HCT116 (cell line): Measurements from ENCODE around the gene ACP3. TPM values are rescaled to one million over a fixed set of nuclear protein-coding genes. Genes with fewer than 3 reads are reported as not detected.

Experiments used
- ATAC-seq: fragments of 200-7000 bp; cut with Tn5 transposase; 2 replicates; pipeline ENCODE4 v1.9.1; 2020; ENCODE audit warnings: mild to moderate bottlenecking, moderate library complexity
- BruUV-seq: library from RNA; stranded (reverse); fragments of 400-500 nt; replicated peaks from 2 replicates; lab custom pipeline; 2021; lab: Mats Ljungman, UMichigan
- CTCF ChIA-PET: fragments of 300-600 bp; sonication (Branson Sonifier 250); formaldehyde crosslinking; loops from one replicate; lab custom pipeline; 2021; ENCODE audit warnings: antibody characterized with exemption; lab: Charles Lee
- POLR2A ChIA-PET: fragments of 300-600, 350-600 bp; sonication (Branson Sonifier 250); formaldehyde crosslinking; loops from one replicate; lab custom pipeline; 2021; ENCODE audit warnings: antibody characterized with exemption; lab: Charles Lee
- RAD21 ChIA-PET, 2 experiments: fragments of 300-600 bp; sonication (Branson Sonifier 250); formaldehyde crosslinking; loops; one replicate each; lab custom pipeline; 2023; ENCODE audit warnings: low total read pairs in 2 of 2; ENCODE audit not compliant: uncharacterized antibody in 2 of 2, unreplicated experiment in 2 of 2, low non-redundant PET in 1 of 2; lab: Charles Lee
- DNase-seq: peaks from one replicate; pipeline ENCODE4 v3.0.0-alpha.2; 2010; ENCODE audit warnings: low read depth, low spot score
- H2AFZ ChIP-seq: fragments of 200-600 bp; shearing (Covaris generic), sonication (generic); 2 replicates; pipeline ENCODE4 v1.6.1; 2017; ENCODE audit warnings: low read depth, mixed run types, mixed read lengths, antibody characterized with exemption, low read length; ENCODE audit not compliant: poor library complexity, severe bottlenecking
- H3K27ac ChIP-seq: 2 replicates; pipeline ENCODE4 v1.5.1; 2012; ENCODE audit warnings: low read depth, low read length
- H3K27me3 ChIP-seq: fragments of 200-600 bp; sonication (generic); 2 replicates; pipeline ENCODE4 v1.6.1; 2016; ENCODE audit warnings: mixed run types, low read length, mixed read lengths; ENCODE audit not compliant: insufficient read depth
- H3K36me3 ChIP-seq, 2 experiments: fragments of 200-500 bp in 1 of 2; fragments of 200-600 bp in 1 of 2; sonication (Bioruptor generic) in 1 of 2; sonication (generic) in 1 of 2; 2 replicates each; pipeline versions ENCODE4 v1.5.1 to v1.6.1; 2014 to 2016; ENCODE audit warnings: low read length in 2 of 2, inconsistent platforms in 1 of 2, mixed read lengths in 1 of 2, mixed run types in 1 of 2; ENCODE audit not compliant: insufficient read depth in 2 of 2, control insufficient read depth in 1 of 2
- H3K4me1 ChIP-seq, 2 experiments: fragments of 200-600 bp in 1 of 2; sonication (generic) in 1 of 2; 2 replicates each; pipeline versions ENCODE4 v1.5.1 to v1.6.1; 2012 to 2017; ENCODE audit warnings: low read length in 2 of 2, inconsistent platforms in 1 of 2, mild to moderate bottlenecking in 1 of 2, mixed read lengths in 1 of 2, mixed run types in 1 of 2, moderate library complexity in 1 of 2; ENCODE audit not compliant: insufficient read depth in 2 of 2, control insufficient read depth in 1 of 2
- H3K4me2 ChIP-seq: fragments of 200-600 bp; sonication (generic); 2 replicates; pipeline ENCODE4 v1.6.1; 2017; ENCODE audit warnings: mixed run types, low read length, mixed read lengths
- H3K4me3 ChIP-seq, 2 experiments: fragments of 200-600 bp in 1 of 2; sonication (generic) in 1 of 2; replicated peaks in 1 of 2; 2 replicates each; pipeline ENCODE4 v1.5.1; 2011 to 2016; ENCODE audit warnings: low read length in 2 of 2, control low read depth in 1 of 2, low read depth in 1 of 2, mild to moderate bottlenecking in 1 of 2, mixed read lengths in 1 of 2, mixed run types in 1 of 2
- H3K79me2 ChIP-seq: fragments of 200-600 bp; sonication (generic); 2 replicates; pipeline ENCODE4 v1.6.1; 2017; ENCODE audit warnings: mild to moderate bottlenecking, mixed run types, low read length, moderate library complexity, mixed read lengths; ENCODE audit not compliant: insufficient read depth
- H3K9ac ChIP-seq: fragments of 200-600 bp; sonication (generic); 2 replicates; pipeline ENCODE4 v1.6.1; 2016; ENCODE audit warnings: low read length, mixed read lengths
- H3K9me2 ChIP-seq: fragments of 200-600 bp; sonication (generic), shearing (Covaris generic); 2 replicates; pipeline ENCODE4 v1.6.1; 2017; ENCODE audit warnings: mixed run types, mild to moderate bottlenecking, moderate library complexity; ENCODE audit not compliant: insufficient read depth
- H3K9me3 ChIP-seq, 2 experiments: fragments of 200-500 bp in 1 of 2; fragments of 200-600 bp in 1 of 2; sonication (Bioruptor generic) in 1 of 2; sonication (generic) in 1 of 2; 2 replicates each; pipeline ENCODE4 v1.6.1; 2014 to 2017; ENCODE audit warnings: low read length in 2 of 2, mixed read lengths in 2 of 2, inconsistent platforms in 1 of 2, low read depth in 1 of 2, mild to moderate bottlenecking in 1 of 2, mixed run types in 1 of 2, moderate library complexity in 1 of 2; ENCODE audit not compliant: control insufficient read depth in 1 of 2, insufficient read depth in 1 of 2
- H4K20me1 ChIP-seq: fragments of 200-600 bp; sonication (generic), shearing (Covaris generic); 2 replicates; pipeline ENCODE4 v1.6.1; 2017; ENCODE audit warnings: mixed run types, mild to moderate bottlenecking, moderate library complexity; ENCODE audit not compliant: insufficient read depth
- CEBPB ChIP-seq: IDR thresholded peaks from 2 replicates; pipeline ENCODE4 v1.6.1; 2012; ENCODE audit warnings: low read depth
- EGR1 ChIP-seq: IDR thresholded peaks from 2 replicates; pipeline ENCODE4 v1.6.1; 2012; ENCODE audit warnings: low read depth
- ELF1 ChIP-seq: IDR thresholded peaks from 2 replicates; pipeline ENCODE4 v1.6.1; 2012; ENCODE audit warnings: low read depth, borderline replicate concordance
- EZH2 ChIP-seq: fragments of 200-600 bp; sonication (generic); IDR thresholded peaks from 2 replicates; pipeline ENCODE4 v1.6.1; 2017; ENCODE audit warnings: antibody characterized with exemption, mixed run types
- EZH2phosphoT487 ChIP-seq: fragments of 200-600 bp; IDR thresholded peaks from 2 replicates; pipeline ENCODE4 v1.6.1; 2018; ENCODE audit warnings: antibody characterized with exemption, borderline replicate concordance
- FOSL1 ChIP-seq: IDR thresholded peaks from 2 replicates; pipeline ENCODE4 v1.6.1; 2012; ENCODE audit warnings: low read depth
- POLR2AphosphoS5 ChIP-seq: IDR thresholded peaks from 2 replicates; pipeline ENCODE4 v1.6.1; 2011; ENCODE audit warnings: mild to moderate bottlenecking, low read depth, low read length, moderate library complexity
- SIN3A ChIP-seq: IDR thresholded peaks from 2 replicates; pipeline ENCODE4 v1.6.1; 2012; ENCODE audit warnings: low read depth
- SP1 ChIP-seq: IDR thresholded peaks from 2 replicates; pipeline ENCODE4 v1.6.1; 2012; ENCODE audit warnings: low read depth
- TCF7L2 ChIP-seq: IDR thresholded peaks from 2 replicates; pipeline ENCODE4 v1.7.0; 2011; ENCODE audit warnings: borderline replicate concordance, inconsistent platforms; ENCODE audit not compliant: insufficient read depth, insufficient read length; ENCODE audit errors: extremely low read depth
- YY1 ChIP-seq: IDR thresholded peaks from 2 replicates; pipeline ENCODE4 v1.6.1; 2011; ENCODE audit warnings: low read length, low read depth, moderate library complexity, mild to moderate bottlenecking; ENCODE audit not compliant: insufficient replicate concordance; ENCODE audit errors: extremely low read depth
- ZFX ChIP-seq: fragments of 450-650 bp; IDR thresholded peaks from 2 replicates; pipeline ENCODE4 v1.6.1; 2017
- intact Hi-C: fragments of 100-400 bp; cut with micrococcal nuclease; formaldehyde crosslinking; loops from 2 replicates; pipeline ENCODE4 v1.10.0; 2022
- total RNA-seq: library from RNA; stranded (reverse); gene quantifications from one replicate; pipeline ENCODE4 v1.2.1, GENCODE V29; 2021; ENCODE audit not compliant: unreplicated experiment
- TF ChIP-seq, protein P1 (sequence below): IDR thresholded peaks from 2 replicates; pipeline ENCODE4 v1.6.1; 2012
- TF ChIP-seq, protein P2 (sequence below), 3 experiments: fragments of 200-600 bp in 1 of 3; sonication (generic) in 1 of 3; IDR thresholded peaks in 2 of 3; conservative IDR thresholded peaks in 1 of 3; 2 replicates each; pipeline ENCODE4 v1.5.1; 2012 to 2017; ENCODE audit warnings: low read depth in 2 of 3, low read length in 2 of 3, antibody characterized with exemption in 1 of 3, borderline replicate concordance in 1 of 3, control low read depth in 1 of 3, mild to moderate bottlenecking in 1 of 3, mixed read lengths in 1 of 3, mixed run types in 1 of 3, moderate library complexity in 1 of 3; ENCODE audit not compliant: insufficient read depth in 1 of 3
- TF ChIP-seq, protein P3 (sequence below): IDR thresholded peaks from 2 replicates; pipeline ENCODE4 v1.6.1; 2011; ENCODE audit warnings: mild to moderate bottlenecking, low read length, moderate library complexity; ENCODE audit not compliant: insufficient replicate concordance; ENCODE audit errors: extremely low read depth

Gene ACP3
- total RNA-seq, 1 experiment from 2014 or later = 0.79 TPM

DNA sequence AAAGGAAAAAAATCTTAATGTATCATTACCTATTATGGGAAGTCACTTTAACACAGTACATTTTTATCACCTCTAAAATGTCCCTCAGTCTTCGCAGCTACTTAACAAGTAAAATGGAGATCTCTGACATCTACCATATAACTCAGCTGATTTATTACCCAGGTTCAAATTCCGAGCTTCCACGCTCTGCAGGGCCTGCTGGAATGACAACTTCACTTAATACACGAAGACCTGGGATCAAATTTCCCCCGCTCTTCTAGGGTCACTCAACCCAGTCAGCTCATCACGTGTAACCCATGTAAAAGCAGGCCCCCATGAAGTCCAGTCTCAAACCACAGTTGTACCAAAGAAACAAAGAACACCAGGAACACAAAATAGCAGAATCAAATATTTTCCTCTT, 44.2 kb upstream of the ACP3 start:
- no peaks in the 10 kb centered on the region for H3K4me1 ChIP-seq
- H3K27me3 ChIP-seq = no peaks in the 10 kb centered on the region
- H3K4me3 ChIP-seq = no peak overlapping the region
- ChIA-PET POLR2A (interaction anchor here (1.8 kb wide), 1 partner anchor 10 kb away, joined by 4 read pairs; no protein-coding TSS in a partner anchor), CTCF (no interaction called here), RAD21 (no interaction called here)
- no peaks in the 10 kb centered on the region for H3K9me2 ChIP-seq
- no peak overlapping the region for H2AFZ ChIP-seq
- intact Hi-C loops = no loop called here
- no peaks in the 10 kb centered on the region for H4K20me1 ChIP-seq
- H3K79me2 ChIP-seq = no peaks in the 10 kb centered on the region
- TF ChIP-seq YY1 = no peak
- TF ChIP-seq EGR1 = no peak
- no peak for TF ChIP-seq SP1
- TF ChIP-seq, protein P1, sequence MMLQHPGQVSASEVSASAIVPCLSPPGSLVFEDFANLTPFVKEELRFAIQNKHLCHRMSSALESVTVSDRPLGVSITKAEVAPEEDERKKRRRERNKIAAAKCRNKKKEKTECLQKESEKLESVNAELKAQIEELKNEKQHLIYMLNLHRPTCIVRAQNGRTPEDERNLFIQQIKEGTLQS = no peak
- TF ChIP-seq POLR2AphosphoS5 = no peak
- no peak for TF ChIP-seq ZFX
- no peak for TF ChIP-seq ELF1
- no peak for TF ChIP-seq EZH2phosphoT487
- no peak for TF ChIP-seq SIN3A
- TF ChIP-seq CEBPB = no peak
- TF ChIP-seq, protein P2, sequence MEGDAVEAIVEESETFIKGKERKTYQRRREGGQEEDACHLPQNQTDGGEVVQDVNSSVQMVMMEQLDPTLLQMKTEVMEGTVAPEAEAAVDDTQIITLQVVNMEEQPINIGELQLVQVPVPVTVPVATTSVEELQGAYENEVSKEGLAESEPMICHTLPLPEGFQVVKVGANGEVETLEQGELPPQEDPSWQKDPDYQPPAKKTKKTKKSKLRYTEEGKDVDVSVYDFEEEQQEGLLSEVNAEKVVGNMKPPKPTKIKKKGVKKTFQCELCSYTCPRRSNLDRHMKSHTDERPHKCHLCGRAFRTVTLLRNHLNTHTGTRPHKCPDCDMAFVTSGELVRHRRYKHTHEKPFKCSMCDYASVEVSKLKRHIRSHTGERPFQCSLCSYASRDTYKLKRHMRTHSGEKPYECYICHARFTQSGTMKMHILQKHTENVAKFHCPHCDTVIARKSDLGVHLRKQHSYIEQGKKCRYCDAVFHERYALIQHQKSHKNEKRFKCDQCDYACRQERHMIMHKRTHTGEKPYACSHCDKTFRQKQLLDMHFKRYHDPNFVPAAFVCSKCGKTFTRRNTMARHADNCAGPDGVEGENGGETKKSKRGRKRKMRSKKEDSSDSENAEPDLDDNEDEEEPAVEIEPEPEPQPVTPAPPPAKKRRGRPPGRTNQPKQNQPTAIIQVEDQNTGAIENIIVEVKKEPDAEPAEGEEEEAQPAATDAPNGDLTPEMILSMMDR (IDR thresholded peaks at IDR 0.05 in 2 of 3, conservative IDR thresholded peaks at IDR 0.05 in 1 of 3; ENCODE audit: borderline replicate concordance in 1 of 3, insufficient read depth in 1 of 3, low read depth in 2 of 3, low read length in 2 of 3) = no peak
- no peak for TF ChIP-seq FOSL1
- TF ChIP-seq, protein P3, sequence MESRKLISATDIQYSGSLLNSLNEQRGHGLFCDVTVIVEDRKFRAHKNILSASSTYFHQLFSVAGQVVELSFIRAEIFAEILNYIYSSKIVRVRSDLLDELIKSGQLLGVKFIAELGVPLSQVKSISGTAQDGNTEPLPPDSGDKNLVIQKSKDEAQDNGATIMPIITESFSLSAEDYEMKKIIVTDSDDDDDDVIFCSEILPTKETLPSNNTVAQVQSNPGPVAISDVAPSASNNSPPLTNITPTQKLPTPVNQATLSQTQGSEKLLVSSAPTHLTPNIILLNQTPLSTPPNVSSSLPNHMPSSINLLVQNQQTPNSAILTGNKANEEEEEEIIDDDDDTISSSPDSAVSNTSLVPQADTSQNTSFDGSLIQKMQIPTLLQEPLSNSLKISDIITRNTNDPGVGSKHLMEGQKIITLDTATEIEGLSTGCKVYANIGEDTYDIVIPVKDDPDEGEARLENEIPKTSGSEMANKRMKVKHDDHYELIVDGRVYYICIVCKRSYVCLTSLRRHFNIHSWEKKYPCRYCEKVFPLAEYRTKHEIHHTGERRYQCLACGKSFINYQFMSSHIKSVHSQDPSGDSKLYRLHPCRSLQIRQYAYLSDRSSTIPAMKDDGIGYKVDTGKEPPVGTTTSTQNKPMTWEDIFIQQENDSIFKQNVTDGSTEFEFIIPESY = no peak
- no peak for TF ChIP-seq EZH2
- no peak for TF ChIP-seq TCF7L2
- H3K4me2 ChIP-seq = no peak overlapping the region
- DNase-seq (no peak), ATAC-seq (no peak)
- no peaks in the 10 kb centered on the region for H3K36me3 ChIP-seq
- no peak overlapping the region for H3K9ac ChIP-seq
- no TSS peak for BruUV-seq
- no peak overlapping the region for H3K27ac ChIP-seq
- no peaks in the 10 kb centered on the region for H3K9me3 ChIP-seq
